ENCODE data around the gene ABCB9. TPM values are rescaled to one million over a fixed set of nuclear protein-coding genes. Genes with fewer than 3 reads are reported as not detected.

The ABCB9 gene
- total RNA-seq, 1 experiment from 2014 or later = 14.7 TPM

GRCh38 chr12:122999196-122999946 lies 33.1 kb upstream of the ABCB9 start:
- CTCF ChIA-PET = no interaction called here

GRCh38 chr12:122998316-122998715 lies 32.1 kb upstream of the ABCB9 start:
- no peak overlapping the region for H3K9ac ChIP-seq (ENCODE audit: low read length)
- H3K79me2 ChIP-seq (ENCODE audit: insufficient read depth, low read length) = no peaks in the 10 kb centered on the region
- intact Hi-C loops (cut with micrococcal nuclease) = no loop called here
- no peak overlapping the region for H3K27ac ChIP-seq (ENCODE audit: low read depth, low read length)
- ATAC-seq (no peak), DNase-seq (ENCODE audit: low read depth, low spot score) (no peak)
- H3K4me1 ChIP-seq (ENCODE audit: control insufficient read depth in 1 of 2, insufficient read depth in 2 of 2, low read length in 2 of 2) = no peaks in the 10 kb centered on the region
- no peak overlapping the region for H2AFZ ChIP-seq (ENCODE audit: low read depth, low read length, poor library complexity, severe bottlenecking)
- no peaks in the 10 kb centered on the region for H3K9me2 ChIP-seq (ENCODE audit: insufficient read depth)
- H3K4me3 ChIP-seq (replicated peaks in 1 of 2; ENCODE audit: low read depth in 1 of 2, low read length in 2 of 2) = no peak overlapping the region
- no peaks in the 10 kb centered on the region for H4K20me1 ChIP-seq (ENCODE audit: insufficient read depth)
- no peaks in the 10 kb centered on the region for H3K27me3 ChIP-seq (ENCODE audit: insufficient read depth, low read length)
- TF ChIP-seq TCF7L2 (IDR thresholded peaks at IDR 0.05; ENCODE audit: borderline replicate concordance, extremely low read depth, insufficient read depth, insufficient read length) = no peak
- TF ChIP-seq JUND (IDR thresholded peaks at IDR 0.05) = no peak
- TF ChIP-seq SIN3A (IDR thresholded peaks at IDR 0.05; ENCODE audit: low read depth) = no peak
- no peak for TF ChIP-seq YY1 (IDR thresholded peaks at IDR 0.05; ENCODE audit: extremely low read depth, insufficient replicate concordance, low read depth, low read length)
- RAD21 ChIA-PET (ENCODE audit: low non-redundant PET in 1 of 2, low total read pairs in 2 of 2, uncharacterized antibody in 2 of 2, unreplicated experiment in 2 of 2) = no interaction called here
- POLR2A ChIA-PET = no interaction called here
- no peaks in the 10 kb centered on the region for H3K9me3 ChIP-seq (ENCODE audit: control insufficient read depth in 1 of 2, insufficient read depth in 1 of 2, low read depth in 1 of 2, low read length in 2 of 2)
- no TSS peak for BruUV-seq (replicated peaks)
- CTCF ChIA-PET = no interaction called here
- no peak overlapping the region for H3K4me2 ChIP-seq (ENCODE audit: low read length)
- H3K36me3 ChIP-seq (ENCODE audit: control insufficient read depth in 1 of 2, insufficient read depth in 2 of 2, low read length in 2 of 2) = no peaks in the 10 kb centered on the region

More at GRCh38 chr12:122999196-122999946, 33.1 kb upstream of the ABCB9 start:
- BruUV-seq (replicated peaks) = no TSS peak
- no peak for DNase-seq (ENCODE audit: low read depth, low spot score)
- RAD21 ChIA-PET (ENCODE audit: low non-redundant PET in 1 of 2, low total read pairs in 2 of 2, uncharacterized antibody in 2 of 2, unreplicated experiment in 2 of 2) = no interaction called here
- ATAC-seq = no peak
- H3K4me2 ChIP-seq (ENCODE audit: low read length) = no peak overlapping the region
- H2AFZ ChIP-seq (ENCODE audit: low read depth, low read length, poor library complexity, severe bottlenecking) = no peak overlapping the region
- H3K4me3 ChIP-seq (replicated peaks in 1 of 2; ENCODE audit: low read depth in 1 of 2, low read length in 2 of 2) = no peak overlapping the region
- no peaks in the 10 kb centered on the region for H3K9me2 ChIP-seq (ENCODE audit: insufficient read depth)
- H3K27me3 ChIP-seq (ENCODE audit: insufficient read depth, low read length) = no peaks in the 10 kb centered on the region
- no peak for TF ChIP-seq ELF1 (IDR thresholded peaks at IDR 0.05; ENCODE audit: borderline replicate concordance, low read depth)
- TF ChIP-seq SP1 (IDR thresholded peaks at IDR 0.05; ENCODE audit: low read depth) = no peak
- TF ChIP-seq ZFX (IDR thresholded peaks at IDR 0.05) = no peak
- TF ChIP-seq JUND (IDR thresholded peaks at IDR 0.05) = no peak
- H3K9me3 ChIP-seq (ENCODE audit: control insufficient read depth in 1 of 2, insufficient read depth in 1 of 2, low read depth in 1 of 2, low read length in 2 of 2) = no peaks in the 10 kb centered on the region
- no peaks in the 10 kb centered on the region for H3K4me1 ChIP-seq (ENCODE audit: control insufficient read depth in 1 of 2, insufficient read depth in 2 of 2, low read length in 2 of 2)
- no peak overlapping the region for H3K27ac ChIP-seq (ENCODE audit: low read depth, low read length)
- no peak overlapping the region for H3K9ac ChIP-seq (ENCODE audit: low read length)
- intact Hi-C loops (cut with micrococcal nuclease) = no loop called here
- H3K36me3 ChIP-seq (ENCODE audit: control insufficient read depth in 1 of 2, insufficient read depth in 2 of 2, low read length in 2 of 2) = no peaks in the 10 kb centered on the region
- no peaks in the 10 kb centered on the region for H4K20me1 ChIP-seq (ENCODE audit: insufficient read depth)
- POLR2A ChIA-PET = no interaction called here
- H3K79me2 ChIP-seq (ENCODE audit: insufficient read depth, low read length) = no peaks in the 10 kb centered on the region

Data from HCT116 (cell line).